K562 treated with DMSO at 1 percent for 48 hours (cell line): ENCODE results near the gene PPIC. TPM values are rescaled to one million over a fixed set of nuclear protein-coding genes. Genes with fewer than 3 reads are reported as not detected.

Source experiments
- total RNA-seq: library from RNA; unstranded; fragments of 300-600 nt; gene quantifications from 2 replicates; pipeline ENCODE4 v1.2.3, GENCODE V29; 2022; ENCODE audit warnings: low replicate concordance; ENCODE audit errors: extremely low read depth

Gene PPIC
- total RNA-seq, result not detected in 2 replicates

DNA sequence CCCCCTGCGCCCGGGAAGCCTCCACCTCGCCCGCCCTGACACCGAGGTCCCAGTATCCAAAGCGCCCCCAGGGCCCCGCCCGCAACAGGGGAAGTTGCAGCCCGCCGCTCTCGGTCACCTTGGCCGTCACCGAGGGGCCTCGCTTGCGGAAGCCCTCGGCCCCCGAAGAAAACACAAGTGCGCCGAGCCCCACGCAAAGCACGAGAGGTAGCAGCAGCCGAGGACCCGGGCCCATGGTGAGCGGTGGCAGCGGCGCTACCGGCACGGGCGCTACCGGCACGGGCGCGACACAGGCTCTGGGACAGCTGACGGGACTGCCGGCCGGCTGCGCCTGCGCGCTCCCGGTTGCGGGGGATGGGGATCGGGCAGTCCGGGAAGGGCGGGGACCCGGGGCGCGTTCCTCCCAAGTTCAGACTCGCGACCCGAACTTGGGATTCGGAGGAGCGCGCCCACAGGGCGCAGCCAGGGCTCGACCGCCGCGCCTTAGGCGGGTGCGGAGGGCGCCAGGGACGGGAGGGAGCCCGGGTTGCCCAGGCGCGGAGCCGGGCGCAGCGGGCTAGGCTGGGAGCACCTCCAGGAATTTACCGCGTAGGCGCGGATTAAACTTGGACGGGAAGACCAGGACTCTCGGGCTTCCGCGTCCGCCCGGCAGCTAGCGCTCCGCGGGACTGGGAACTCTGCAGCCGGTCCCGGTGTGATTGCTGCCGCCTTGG lies at the start of gene PPIC:
Gene PPIC (minus strand): TSS at position 335 of the 713 bp plus-strand sequence. CDS start 100 bp downstream, at position 235.

Other genes with a start within 250 kb of the PPIC start
- not detected in 2 replicates for gene SNX24, start 191.1 kb downstream of the PPIC start, total RNA-seq
- gene PRDM6, start 52.5 kb upstream of the PPIC start, total RNA-seq, result not detected in 2 replicates